Thyroid gland (tissue), 4 donors: Measurements from ENCODE around the gene BPHL. TPM values are rescaled to one million over a fixed set of nuclear protein-coding genes. Genes with fewer than 3 reads are reported as not detected.

Source experiments
- DNase-seq, 2 donors: peaks; one replicate each; pipeline ENCODE4 v3.0.0-alpha.2; 2019
- H3K27ac ChIP-seq, 3 donors: fragments of 200-600 bp; sonication (generic); 1 replicate in 2 of 3; 2 replicates in 1 of 3; pipeline ENCODE4 v1.5.1; 2016 to 2019; ENCODE audit warnings: mild to moderate bottlenecking in 1 of 3, moderate library complexity in 1 of 3
- H3K27me3 ChIP-seq: fragments of 200-600 bp; sonication (generic); one replicate; pipeline ENCODE4 v1.5.1; 2019
- H3K36me3 ChIP-seq, 2 donors: fragments of 200-600 bp; sonication (generic); one replicate each; pipeline ENCODE4 v1.5.1; 2016 to 2019
- H3K4me1 ChIP-seq, 2 donors: fragments of 200-600 bp; sonication (generic); one replicate each; pipeline ENCODE4 v1.5.1; 2017 to 2019
- H3K4me3 ChIP-seq, 3 donors: fragments of 200-600 bp; sonication (generic); replicated peaks in 1 of 3; 1 replicate in 2 of 3; 2 replicates in 1 of 3; pipeline ENCODE4 v1.5.1; 2016; ENCODE audit warnings: mild to moderate bottlenecking in 1 of 3
- H3K9me3 ChIP-seq: fragments of 200-600 bp; sonication (generic); one replicate; pipeline ENCODE4 v1.5.1; 2017
- CTCF ChIP-seq, 6 experiments: fragments of 200-600 bp in 3 of 6; fragments of 450-650 bp in 3 of 6; sonication (generic) in 3 of 6; IDR thresholded peaks; one replicate each; pipeline ENCODE4 v1.5.1; 2016 to 2019; ENCODE audit warnings: antibody characterized with exemption in 6 of 6, mild to moderate bottlenecking in 2 of 6, inconsistent platforms in 1 of 6, moderate library complexity in 1 of 6
- POLR2A ChIP-seq, 2 donors: fragments of 450-650 bp; IDR thresholded peaks; one replicate each; pipeline ENCODE4 v1.6.1; 2017; ENCODE audit warnings: antibody characterized with exemption in 2 of 2, mild to moderate bottlenecking in 2 of 2, moderate library complexity in 1 of 2
- whole genome bisulfite sequencing, 2 donors: methylation state at CpG; one replicate each; pipeline ENCODE4 v1.1.5; 2017; 5-methylcytosine and 5-hydroxymethylcytosine counted together
- intact Hi-C: fragments of 100-400 bp; cut with DNase I; formaldehyde crosslinking; loops from one replicate; pipeline ENCODE4 v1.15.1; 2023
- total RNA-seq, 4 donors: library from RNA; depleted of rRNA; stranded (reverse); fragments of >200 nt; gene quantifications; one replicate each; pipeline ENCODE4 v1.2.3, GENCODE V29; 2016

The BPHL gene
- total RNA-seq, 4 donors from 2014 or later, result 8.6 to 17.5 (median 11.9) TPM

GRCh38 chr6:3102875-3103274 is 15.6 kb upstream of the BPHL start:
- no peak overlapping the region for H3K4me3 ChIP-seq
- H3K36me3 ChIP-seq, result peaks cover 19 to 43% of the 10 kb centered on the region in 2 donors
- H3K4me1 ChIP-seq, result no peaks in the 10 kb centered on the region
- no peak for DNase-seq
- H3K9me3 ChIP-seq, result no peaks in the 10 kb centered on the region
- WGBS, 2 donors, result 96 to 98% methylated on average over 3 of the region's 3 CpGs
- no peaks in the 10 kb centered on the region for H3K27me3 ChIP-seq
- no peak overlapping the region for H3K27ac ChIP-seq
- intact Hi-C loops, result no loop called here
- TF ChIP-seq CTCF (IDR thresholded peaks at IDR 0.05), result no peak
- TF ChIP-seq POLR2A (IDR thresholded peaks at IDR 0.05), result no peak

GRCh38 chr6:3108746-3109414 is 9.6 kb upstream of the BPHL start:
- no peak for TF ChIP-seq POLR2A (IDR thresholded peaks at IDR 0.05)
- no peak for TF ChIP-seq CTCF (IDR thresholded peaks at IDR 0.05)
- Histone ChIP-seq H3K4me1 (peaks cover 0 to 7% of the 10 kb centered on the region in 2 donors), H3K27ac (no peak overlapping the region), H3K4me3 (no peak overlapping the region), H3K36me3 (peaks cover 30 to 53% of the 10 kb centered on the region in 2 donors), H3K27me3 (no peaks in the 10 kb centered on the region), H3K9me3 (no peaks in the 10 kb centered on the region)
- WGBS, 2 donors, result 73 to 77% methylated on average over 10 of the region's 10 CpGs
- intact Hi-C loops, result no loop called here
- peak; percentile 14 to 30 for DNase-seq

- H3K36me3 ChIP-seq, result peaks cover 38 to 56% of the 10 kb centered on the region in 2 donors
- 92 to 96% methylated on average over 3 of the region's 3 CpGs for WGBS, 2 donors
- H3K9me3 ChIP-seq, result no peaks in the 10 kb centered on the region
- peaks cover 0 to 7% of the 10 kb centered on the region in 2 donors for H3K4me1 ChIP-seq
- no peaks in the 10 kb centered on the region for H3K27me3 ChIP-seq
- no peak overlapping the region for H3K4me3 ChIP-seq
- TF ChIP-seq POLR2A (IDR thresholded peaks at IDR 0.05), result no peak
- TF ChIP-seq CTCF (IDR thresholded peaks at IDR 0.05), result no peak
- intact Hi-C loops, result no loop called here
- no peak overlapping the region for H3K27ac ChIP-seq
- no peak for DNase-seq
Measured at GRCh38 chr6:3109761-3110160, 8.8 kb upstream of the BPHL start.

- no peak overlapping the region for H3K4me3 ChIP-seq
- H3K27me3 ChIP-seq, result no peaks in the 10 kb centered on the region
- peaks cover 2 to 9% of the 10 kb centered on the region in 2 donors for H3K4me1 ChIP-seq
- 90 to 95% methylated on average over 6 of the region's 6 CpGs for WGBS, 2 donors
- no peak for DNase-seq
- intact Hi-C loops, result no loop called here
- H3K9me3 ChIP-seq, result no peaks in the 10 kb centered on the region
- TF ChIP-seq CTCF (IDR thresholded peaks at IDR 0.05), result no peak
- TF ChIP-seq POLR2A (IDR thresholded peaks at IDR 0.05), result no peak
- H3K27ac ChIP-seq, result no peak overlapping the region
- H3K36me3 ChIP-seq, result peaks cover 25 to 42% of the 10 kb centered on the region in 2 donors
Measured at GRCh38 chr6:3114377-3114776, 4.1 kb upstream of the BPHL start.

GRCh38 chr6:3117912-3118352 is 579 bp upstream of the BPHL start:
- TF ChIP-seq CTCF (IDR thresholded peaks at IDR 0.05) (no peak), POLR2A (IDR thresholded peaks at IDR 0.05) (no peak)
- Histone ChIP-seq H3K4me3 (peak overlapping the region; percentile 61 to 72 (median 70)), H3K9me3 (no peaks in the 10 kb centered on the region), H3K27me3 (no peaks in the 10 kb centered on the region), H3K27ac (peak overlapping the region; percentile 76 to 89 (median 80)), H3K4me1 (peaks cover 4 to 14% of the 10 kb centered on the region in 2 donors), H3K36me3 (peaks cover 17 to 21% of the 10 kb centered on the region in 2 donors)
- intact Hi-C loops, result no loop called here
- DNase-seq, result no peak
- WGBS, 2 donors, result 21 to 25% methylated on average over 8 of the region's 8 CpGs
